Activated naive CD8-positive, alpha-beta T cell treated with anti-CD3 and anti-CD28 coated beads, Interleukin-2, amount 50 U/mL, for 16 hours (primary cell): ENCODE measurements around the gene PCDHGA1.

Source experiments
- DNase-seq: peaks from one replicate; pipeline ENCODE4 v3.0.0-alpha.2; 2020; ENCODE audit warnings: low read depth, low spot score

Gene PCDHGA1

GRCh38 chr5:141512911-141513626 lies 182.8 kb downstream of the PCDHGA1 start:
- no peak for DNase-seq

DNA sequence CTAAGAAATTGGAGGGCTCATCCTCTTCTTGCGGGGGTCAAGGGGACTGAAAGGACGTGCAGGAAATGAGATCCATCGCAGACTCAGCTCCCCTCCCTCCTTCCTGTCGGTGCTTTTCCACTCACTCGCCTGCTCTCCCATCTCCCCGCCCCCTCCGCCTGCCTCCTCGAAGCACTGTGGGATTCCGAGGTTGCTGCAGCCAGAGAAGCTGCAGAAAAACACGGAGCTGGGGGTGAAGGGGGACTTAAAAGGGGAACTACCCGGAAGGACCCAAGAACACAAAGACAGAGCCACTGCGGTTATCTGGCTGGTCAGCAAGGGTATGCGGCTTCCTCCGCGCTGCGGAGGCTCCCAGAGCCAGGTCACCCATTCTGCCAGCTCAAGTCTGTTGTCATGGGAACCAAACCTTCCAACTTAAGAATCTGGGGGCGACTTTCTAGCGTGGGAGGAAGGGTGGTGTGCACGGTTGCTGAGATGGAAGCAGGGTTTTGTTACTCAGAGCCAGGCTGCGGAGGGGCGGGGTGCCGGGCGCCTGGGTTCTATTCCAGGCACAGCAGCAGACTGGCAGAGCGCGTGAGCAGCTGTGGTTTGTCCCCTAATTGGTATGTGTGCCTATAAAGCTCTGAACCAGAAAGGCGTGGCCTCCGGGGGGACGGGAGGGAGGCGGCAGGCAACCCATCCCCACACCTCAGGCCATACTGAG lies 183.5 kb downstream of the PCDHGA1 start:
- no peak for DNase-seq

DNA sequence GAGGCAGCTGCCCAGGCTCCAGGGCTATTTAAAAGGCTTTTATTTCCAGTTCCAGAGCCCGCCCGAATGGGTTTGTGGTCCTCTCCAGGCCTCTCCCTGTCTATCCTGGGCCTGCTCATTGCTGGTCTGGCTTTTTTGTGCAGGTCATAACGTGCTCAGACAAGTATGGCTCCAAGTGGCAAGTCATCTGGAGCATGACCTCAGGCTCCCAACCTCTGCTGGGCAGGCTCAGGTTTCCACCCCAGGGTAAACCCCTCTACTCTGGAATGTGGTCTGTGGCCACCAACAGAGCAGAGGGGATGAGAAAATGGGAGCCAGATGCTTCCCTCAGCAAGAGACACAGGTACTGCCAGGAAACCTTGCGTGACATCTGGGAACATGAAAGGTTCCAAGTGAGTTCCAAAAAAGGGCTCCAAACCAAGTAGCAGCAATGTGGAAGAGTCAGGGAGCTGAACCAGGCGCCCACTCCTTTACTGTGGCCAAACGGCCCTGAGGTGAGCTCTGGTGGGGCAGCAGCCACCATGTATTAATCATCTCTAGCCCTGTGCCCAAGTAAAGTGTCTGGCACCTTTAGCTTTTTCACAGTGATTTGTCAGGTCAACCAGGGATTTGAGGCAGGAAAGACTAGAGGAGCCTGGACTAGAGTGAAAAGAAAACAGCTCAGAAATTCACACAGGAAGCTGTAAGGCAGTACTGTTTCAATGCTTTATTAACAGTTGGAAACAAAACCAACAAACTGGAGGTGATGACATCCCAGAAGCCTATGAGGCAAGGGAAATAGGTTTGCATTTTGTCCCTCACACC lies 184.2 kb downstream of the PCDHGA1 start:
- DNase-seq, result no peak

- no peak for DNase-seq
Observed at GRCh38 chr5:141515141-141515540, 184.8 kb downstream of the PCDHGA1 start.

- no peak for DNase-seq
Observed at GRCh38 chr5:141515946-141516671, 185.8 kb downstream of the PCDHGA1 start.

- DNase-seq, result no peak
Observed at GRCh38 chr5:141516672-141517025, 186.3 kb downstream of the PCDHGA1 start.

- no peak for DNase-seq
Observed at GRCh38 chr5:141517312-141517711, 187.0 kb downstream of the PCDHGA1 start.

- DNase-seq, result no peak
Observed at GRCh38 chr5:141517880-141518617, 187.7 kb downstream of the PCDHGA1 start.

GRCh38 chr5:141518618-141519015 lies 188.3 kb downstream of the PCDHGA1 start:
- DNase-seq, result no peak

- no peak for DNase-seq
Observed at GRCh38 chr5:141519605-141520565, 189.6 kb downstream of the PCDHGA1 start.

DNA sequence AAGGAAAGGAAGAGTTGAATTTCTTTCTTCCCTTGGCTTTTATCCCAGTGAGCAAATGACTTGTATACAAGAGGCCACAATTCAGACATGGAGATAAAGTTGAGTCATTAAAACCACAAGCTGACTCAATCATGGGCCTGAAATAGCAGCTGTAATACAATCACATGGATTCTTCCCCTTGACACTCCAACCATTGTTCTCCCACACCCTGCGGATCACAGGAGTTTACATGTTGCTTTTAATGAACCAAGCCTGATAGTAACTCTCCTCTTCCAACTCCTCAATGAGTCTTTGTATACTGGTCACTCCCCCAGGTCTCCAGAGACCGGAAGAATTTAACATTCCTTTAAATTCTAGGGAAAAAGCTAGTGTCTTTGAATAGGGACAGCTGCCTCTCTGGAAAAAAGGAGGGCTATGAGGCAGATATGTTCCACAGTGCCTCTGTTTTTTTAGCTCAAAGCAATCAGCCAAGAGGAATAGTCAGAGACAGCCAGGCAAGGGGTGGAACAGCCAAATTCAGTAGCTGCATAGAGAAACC lies 191.0 kb downstream of the PCDHGA1 start:
- no peak for DNase-seq

- no peak for DNase-seq
Observed at GRCh38 chr5:141522301-141522700, 192.0 kb downstream of the PCDHGA1 start.

DNA sequence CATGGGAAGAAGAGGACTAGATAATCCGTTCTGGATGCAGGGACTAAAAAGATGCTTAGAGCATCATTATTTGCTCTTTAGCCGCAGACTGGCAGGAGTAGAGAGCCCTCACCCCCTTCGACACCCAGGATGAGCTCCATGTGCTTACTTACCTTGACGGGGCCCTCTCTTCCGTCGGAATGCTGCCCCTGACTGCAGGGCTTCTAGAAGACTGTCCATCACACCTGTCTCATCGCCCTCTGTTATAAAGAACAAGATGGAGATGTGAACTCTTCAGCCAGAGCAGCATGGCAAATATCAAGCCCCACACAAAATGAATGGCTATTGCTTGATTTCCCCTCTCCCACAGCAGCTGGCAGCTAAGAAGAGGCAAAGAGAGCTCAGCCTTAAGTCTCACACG lies 193.7 kb downstream of the PCDHGA1 start:
- no peak for DNase-seq

GRCh38 chr5:141524604-141525597 lies 194.6 kb downstream of the PCDHGA1 start:
- no peak for DNase-seq

- DNase-seq, result no peak
Observed at GRCh38 chr5:141525653-141526052, 195.3 kb downstream of the PCDHGA1 start.

DNA sequence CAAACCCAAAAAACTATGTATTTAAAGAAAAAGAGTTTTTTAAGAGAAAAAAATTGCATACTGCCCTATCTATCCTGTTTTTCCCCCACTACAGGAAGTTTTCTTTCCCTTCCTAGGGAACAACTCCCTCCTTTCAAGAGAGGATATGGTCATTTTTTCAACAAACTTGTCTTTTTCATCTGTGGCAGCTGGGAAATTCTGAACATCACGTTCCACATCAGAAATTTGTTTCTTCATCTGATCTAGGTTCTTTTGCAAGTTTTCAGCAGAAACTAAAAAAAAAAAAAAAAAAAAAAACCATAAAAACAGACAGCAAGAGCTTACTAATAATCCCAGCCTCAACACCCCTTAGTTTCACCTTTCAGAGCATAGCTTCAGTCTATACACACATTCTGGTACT lies 197.1 kb downstream of the PCDHGA1 start:
- DNase-seq, result no peak

GRCh38 chr5:141528291-141528984 lies 198.1 kb downstream of the PCDHGA1 start:
- no peak for DNase-seq

- no peak for DNase-seq
Observed at GRCh38 chr5:141529002-141529401, 198.7 kb downstream of the PCDHGA1 start.
